Activated CD4-positive, alpha-beta memory T cell treated with anti-CD3 and anti-CD28 coated beads for 36 hours (primary cell): ENCODE data around the gene AVPR2. TPM values are rescaled to one million over a fixed set of nuclear protein-coding genes. Genes with fewer than 3 reads are reported as not detected.

Source experiments
- CTCF ChIA-PET: fragments of 350-600 bp; sonication (Branson Sonifier 250); formaldehyde crosslinking; loops from one replicate; lab custom pipeline; 2021; ENCODE audit warnings: antibody characterized with exemption, inconsistent platforms; lab: Charles Lee
- POLR2A ChIA-PET: fragments of 350-600 bp; sonication (Branson Sonifier 250); formaldehyde crosslinking; loops from one replicate; lab custom pipeline; 2021; ENCODE audit warnings: antibody characterized with exemption; lab: Charles Lee
- DNase-seq: peaks from one replicate; pipeline ENCODE4 v3.0.0-alpha.2; 2020
- H3K27ac Mint-ChIP-seq: one replicate; pipeline ENCODE4 v1.8.0; 2021; ENCODE audit warnings: mixed read lengths
- H3K27me3 Mint-ChIP-seq: one replicate; pipeline ENCODE4 v1.8.0; 2021; ENCODE audit warnings: mixed read lengths
- H3K36me3 Mint-ChIP-seq: one replicate; pipeline ENCODE4 v1.8.0; 2021; ENCODE audit warnings: mixed read lengths
- H3K4me1 Mint-ChIP-seq: one replicate; pipeline ENCODE4 v1.8.0; 2021; ENCODE audit warnings: low read depth, mixed read lengths
- H3K4me3 Mint-ChIP-seq: one replicate; pipeline ENCODE4 v1.8.0; 2021; ENCODE audit warnings: mild to moderate bottlenecking, mixed read lengths
- H3K9me3 Mint-ChIP-seq: one replicate; pipeline ENCODE4 v1.8.0; 2021; ENCODE audit warnings: mixed read lengths
- intact Hi-C: fragments of 100-400 bp; cut with micrococcal nuclease; formaldehyde crosslinking; loops from one replicate; pipeline ENCODE4 v1.15.1; 2023
- total RNA-seq, 2 experiments: library from RNA; stranded (reverse); gene quantifications; one replicate each; pipeline ENCODE4 v1.2.3, GENCODE V29; 2021

Gene AVPR2
- total RNA-seq, 2 experiments from 2014 or later: not detected

DNA sequence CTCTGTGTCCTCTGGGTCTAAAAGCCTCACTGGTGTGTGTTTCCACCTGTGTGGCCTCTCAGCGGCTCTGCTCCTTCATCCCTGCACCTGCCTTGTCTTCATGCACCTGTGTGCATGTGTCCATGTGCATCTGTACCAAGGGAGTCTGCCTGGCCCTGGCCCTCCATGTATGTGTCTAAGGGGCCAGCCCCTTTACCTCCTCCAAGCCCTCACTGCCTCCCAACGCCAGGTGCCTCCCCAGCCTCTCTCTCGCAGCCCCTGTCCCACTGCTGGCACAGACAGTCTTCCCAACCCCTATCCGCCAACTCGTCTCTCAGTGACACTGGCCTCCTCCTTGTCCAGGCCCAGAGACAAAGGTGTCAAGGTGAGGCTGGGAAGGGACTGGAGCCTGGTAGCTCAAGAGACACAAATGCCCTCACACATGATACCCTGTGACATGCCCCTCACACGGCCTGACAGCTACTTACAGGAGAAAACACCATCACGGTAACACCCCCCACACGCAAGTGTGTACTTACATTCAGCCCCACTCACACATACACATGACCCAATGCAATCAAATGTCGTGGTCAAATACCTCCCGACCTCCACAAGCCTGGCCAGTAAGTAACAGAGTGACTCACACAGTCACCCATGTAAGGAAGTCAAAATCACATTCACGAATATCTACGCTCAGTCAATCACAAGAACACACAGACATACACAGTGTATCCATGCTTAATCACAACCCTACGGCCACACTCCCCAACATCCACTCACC lies 29.9 kb upstream of the AVPR2 start:
- DNase-seq: no peak
- Mint-ChIP-seq H3K27ac (no peak overlapping the region), H3K27me3 (peaks cover 8% of the 10 kb centered on the region), H3K4me1 (peaks cover 10% of the 10 kb centered on the region), H3K9me3 (no peaks in the 10 kb centered on the region), H3K36me3 (no peaks in the 10 kb centered on the region), H3K4me3 (no peak overlapping the region)
- ChIA-PET POLR2A (no interaction called here), CTCF (no interaction called here)
- intact Hi-C loops: no loop called here

- POLR2A ChIA-PET: no interaction called here
- intact Hi-C loops: no loop called here
- CTCF ChIA-PET: no interaction called here
- Mint-ChIP-seq H3K27me3 (peaks cover 8% of the 10 kb centered on the region), H3K27ac (no peak overlapping the region), H3K36me3 (no peaks in the 10 kb centered on the region), H3K9me3 (no peaks in the 10 kb centered on the region), H3K4me1 (peaks cover 10% of the 10 kb centered on the region), H3K4me3 (no peak overlapping the region)
- peak; percentile 73 for DNase-seq
These were observed 28.9 kb upstream of the AVPR2 start for GRCh38 chrX:153875391-153876111.

- CTCF ChIA-PET: no interaction called here
- no peak for DNase-seq
- Mint-ChIP-seq H3K9me3 (no peaks in the 10 kb centered on the region), H3K36me3 (no peaks in the 10 kb centered on the region), H3K4me1 (peaks cover 10% of the 10 kb centered on the region), H3K4me3 (peak overlapping the region; percentile 20), H3K27ac (peak overlapping the region; percentile 38), H3K27me3 (peaks cover 8% of the 10 kb centered on the region)
- POLR2A ChIA-PET: no interaction called here
- intact Hi-C loops: no loop called here
These were observed 28.4 kb upstream of the AVPR2 start for GRCh38 chrX:153876112-153876491.

DNA sequence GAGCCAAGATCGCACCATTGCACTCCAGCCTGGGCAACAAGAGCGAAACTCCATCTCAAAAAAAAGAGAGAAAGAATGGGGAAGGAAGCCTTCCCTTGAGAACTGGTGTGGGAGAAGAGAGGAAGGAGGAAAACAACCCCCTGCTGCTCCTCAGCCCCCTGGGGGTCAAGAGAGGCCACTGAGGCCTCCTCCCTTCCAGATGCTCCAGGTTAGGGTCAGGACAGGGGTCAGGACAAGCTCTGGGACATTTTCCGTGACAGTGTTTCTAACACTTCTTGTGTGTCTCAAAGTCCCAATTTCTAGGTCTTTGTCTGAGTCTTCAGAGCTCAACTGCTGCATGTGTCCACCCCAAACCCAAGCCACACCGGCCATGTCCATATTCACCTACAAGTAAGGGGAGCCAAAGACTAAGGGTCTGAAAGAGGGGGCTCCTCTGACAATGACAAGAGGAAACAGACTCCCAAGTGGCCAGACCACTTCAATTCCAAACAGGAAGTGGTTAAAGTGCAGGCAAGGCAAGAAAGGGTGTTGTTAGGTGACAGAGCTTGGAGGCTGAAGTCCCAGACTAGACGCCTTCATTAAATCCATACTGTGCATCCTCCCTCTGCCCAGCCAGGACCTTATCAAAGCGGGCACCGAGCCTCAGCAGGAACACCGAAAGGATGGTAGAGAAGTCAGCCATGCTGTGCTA lies 26.8 kb upstream of the AVPR2 start:
- no peak for DNase-seq
- Mint-ChIP-seq H3K27ac (no peak overlapping the region), H3K4me3 (no peak overlapping the region), H3K27me3 (peaks cover 9% of the 10 kb centered on the region), H3K4me1 (peaks cover 10% of the 10 kb centered on the region), H3K36me3 (no peaks in the 10 kb centered on the region), H3K9me3 (no peaks in the 10 kb centered on the region)
- ChIA-PET POLR2A (interaction anchor here (0.6 kb wide), 1 partner anchor 44 kb away, joined by 3 read pairs; no protein-coding TSS in a partner anchor), CTCF (interaction anchor here (0.7 kb wide), 1 partner anchor 18 kb away, joined by 4 read pairs; no protein-coding TSS in a partner anchor)
- intact Hi-C loops: no loop called here

DNA sequence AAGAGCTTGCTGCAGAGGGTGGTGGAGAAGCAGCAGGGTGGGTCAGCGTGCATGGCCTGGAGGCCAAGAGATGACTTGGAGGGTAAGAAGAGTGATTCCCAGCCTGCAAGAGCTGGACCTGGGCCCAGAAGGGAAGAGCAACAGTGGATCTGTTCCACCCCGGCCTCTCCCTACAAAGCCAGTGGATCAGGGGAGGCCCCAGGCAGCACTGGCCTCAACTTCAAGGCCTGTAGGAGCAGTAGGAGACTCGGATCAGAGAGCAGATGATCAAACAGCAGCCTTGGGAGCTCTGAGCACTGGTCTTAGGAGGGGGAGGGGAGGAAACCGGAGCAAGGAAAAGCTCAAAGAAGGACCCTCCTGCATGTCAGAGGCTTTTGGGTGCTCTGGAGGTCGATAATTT lies 26.1 kb upstream of the AVPR2 start:
- ChIA-PET CTCF (no interaction called here), POLR2A (no interaction called here)
- Mint-ChIP-seq H3K4me1 (peaks cover 10% of the 10 kb centered on the region), H3K27me3 (peaks cover 9% of the 10 kb centered on the region), H3K9me3 (no peaks in the 10 kb centered on the region), H3K27ac (no peak overlapping the region), H3K36me3 (no peaks in the 10 kb centered on the region), H3K4me3 (no peak overlapping the region)
- DNase-seq: no peak
- intact Hi-C loops: no loop called here

DNA sequence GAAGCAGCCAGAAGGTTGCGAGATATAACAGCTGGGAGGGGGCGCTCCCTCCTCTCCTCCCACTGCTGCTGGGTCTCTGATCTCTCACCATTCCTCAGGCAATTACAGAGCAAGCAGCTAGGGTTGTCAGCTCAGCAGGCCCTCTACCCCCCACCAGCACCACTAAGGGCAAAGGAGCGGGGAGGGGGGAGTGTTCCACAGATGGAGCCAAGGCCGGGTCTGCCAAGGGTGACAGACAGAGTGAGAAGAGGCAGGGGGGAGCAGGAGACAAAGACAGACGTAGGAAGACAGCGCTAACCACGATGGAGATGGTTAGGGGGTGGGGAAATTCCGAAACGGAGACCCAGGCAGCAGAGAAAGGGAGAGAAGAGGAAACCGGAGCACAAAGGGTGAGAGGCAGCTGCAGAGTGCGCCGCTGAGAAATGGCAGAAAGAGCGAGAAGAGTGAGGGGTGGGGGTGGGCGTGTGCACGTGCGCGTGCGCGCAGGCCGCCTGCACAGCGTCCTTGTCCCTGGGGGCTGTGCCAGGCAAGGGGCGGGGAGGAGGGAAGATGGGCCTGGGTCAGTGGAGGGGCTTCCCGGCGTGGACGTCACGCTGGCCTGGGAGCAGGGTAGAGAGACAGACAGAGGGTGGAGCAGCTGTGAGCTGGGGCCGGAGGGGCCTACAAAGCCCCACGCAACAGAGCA lies 25.4 kb upstream of the AVPR2 start:
- POLR2A ChIA-PET: interaction anchor here (0.6 kb wide), 1 partner anchor 29 kb away, joined by 3 read pairs; no protein-coding TSS in a partner anchor
- no peaks in the 10 kb centered on the region for H3K36me3 Mint-ChIP-seq
- intact Hi-C loops: no loop called here
- CTCF ChIA-PET: no interaction called here
- DNase-seq: peak; percentile 19
- peaks cover 9% of the 10 kb centered on the region for H3K27me3 Mint-ChIP-seq
- H3K4me1 Mint-ChIP-seq: peaks cover 10% of the 10 kb centered on the region
- no peak overlapping the region for H3K4me3 Mint-ChIP-seq
- no peaks in the 10 kb centered on the region for H3K9me3 Mint-ChIP-seq
- H3K27ac Mint-ChIP-seq: peak overlapping the region; percentile 23

- H3K4me1 Mint-ChIP-seq: peaks cover 10% of the 10 kb centered on the region
- intact Hi-C loops: loop anchor here (10.0 kb wide), 2 partner anchors 45 to 85 kb away; partner anchors contain the start of genes IDH3G, PDZD4 and SSR4
- CTCF ChIA-PET: no interaction called here
These were observed 24.6 kb upstream of the AVPR2 start for GRCh38 chrX:153879741-153880439.

GRCh38 chrX:153880440-153880815 lies 24.0 kb upstream of the AVPR2 start:
- Mint-ChIP-seq H3K4me1 (peaks cover 10% of the 10 kb centered on the region), H3K27ac (no peak overlapping the region), H3K36me3 (no peaks in the 10 kb centered on the region), H3K4me3 (no peak overlapping the region), H3K9me3 (no peaks in the 10 kb centered on the region), H3K27me3 (peaks cover 17% of the 10 kb centered on the region)
- no peak for DNase-seq
- CTCF ChIA-PET: no interaction called here
- intact Hi-C loops: loop anchor here (10.0 kb wide), 2 partner anchors 46 to 86 kb away; partner anchors contain the start of genes IDH3G, PDZD4 and SSR4
- POLR2A ChIA-PET: no interaction called here

More at GRCh38 chrX:153879741-153880439, 24.6 kb upstream of the AVPR2 start:
- Mint-ChIP-seq H3K4me3 (no peak overlapping the region), H3K27ac (no peak overlapping the region), H3K27me3 (peaks cover 13% of the 10 kb centered on the region), H3K9me3 (no peaks in the 10 kb centered on the region), H3K36me3 (no peaks in the 10 kb centered on the region)
- POLR2A ChIA-PET: no interaction called here
- DNase-seq: no peak

- DNase-seq: no peak
- Mint-ChIP-seq H3K27ac (no peak overlapping the region), H3K9me3 (no peaks in the 10 kb centered on the region), H3K27me3 (peaks cover 14% of the 10 kb centered on the region), H3K36me3 (no peaks in the 10 kb centered on the region), H3K4me3 (no peak overlapping the region), H3K4me1 (peaks cover 10% of the 10 kb centered on the region)
- ChIA-PET POLR2A (no interaction called here), CTCF (no interaction called here)
- intact Hi-C loops: loop anchor here (10.0 kb wide), 2 partner anchors 46 to 86 kb away; partner anchors contain the start of genes IDH3G, PDZD4 and SSR4
These were observed 23.2 kb upstream of the AVPR2 start for GRCh38 chrX:153881281-153881680.

DNA sequence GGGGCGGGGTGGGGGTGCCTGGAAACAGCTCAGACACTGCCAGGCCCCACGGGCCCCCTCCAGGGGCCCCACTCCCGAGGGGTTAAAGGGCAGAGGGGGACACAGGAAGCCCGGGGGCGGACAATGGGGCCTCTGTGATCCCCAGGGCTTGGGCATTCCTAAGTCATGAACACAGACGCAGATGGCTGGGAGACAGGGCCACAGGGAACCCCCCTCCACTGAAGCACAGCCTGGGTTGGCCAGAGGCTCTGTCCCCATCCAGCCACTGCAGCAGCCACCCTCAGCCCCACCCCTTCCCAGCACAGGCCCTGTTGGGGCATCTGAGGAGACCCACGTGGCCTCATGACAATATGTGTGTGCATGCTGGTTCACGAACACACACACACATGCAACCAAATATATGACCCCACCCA lies 22.4 kb upstream of the AVPR2 start:
- CTCF ChIA-PET: no interaction called here
- Mint-ChIP-seq H3K9me3 (no peaks in the 10 kb centered on the region), H3K36me3 (no peaks in the 10 kb centered on the region), H3K27ac (no peak overlapping the region), H3K4me3 (no peak overlapping the region), H3K4me1 (peaks cover 10% of the 10 kb centered on the region), H3K27me3 (peaks cover 11% of the 10 kb centered on the region)
- intact Hi-C loops: loop anchor here (10.0 kb wide), 2 partner anchors 47 to 87 kb away; partner anchors contain the start of genes IDH3G, PDZD4 and SSR4
- no peak for DNase-seq
- POLR2A ChIA-PET: no interaction called here

DNA sequence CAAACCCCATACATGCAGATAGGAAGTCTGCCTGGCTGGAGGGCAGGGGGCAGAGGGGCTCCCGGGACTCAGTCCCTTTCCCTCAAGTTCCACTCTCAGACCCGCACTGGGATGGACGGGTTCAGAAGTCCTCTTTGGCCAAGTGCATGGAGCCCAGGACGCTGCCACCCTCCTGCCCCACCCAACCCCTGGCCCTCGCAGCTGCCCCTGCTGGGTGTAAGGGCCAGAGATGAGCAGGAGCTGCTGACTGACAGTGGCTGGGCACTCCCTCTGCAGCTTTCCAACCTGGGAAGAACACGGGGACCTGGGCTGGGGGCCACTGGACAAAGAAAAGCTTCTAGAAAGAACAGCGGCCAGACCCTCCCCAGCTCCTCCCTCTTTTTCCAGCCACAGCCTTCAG lies 21.9 kb upstream of the AVPR2 start:
- intact Hi-C loops: loop anchor here (10.0 kb wide), 2 partner anchors 48 to 88 kb away; partner anchors contain the start of genes IDH3G, PDZD4 and SSR4
- Mint-ChIP-seq H3K4me3 (no peak overlapping the region), H3K36me3 (no peaks in the 10 kb centered on the region), H3K4me1 (peaks cover 10% of the 10 kb centered on the region), H3K9me3 (no peaks in the 10 kb centered on the region), H3K27ac (no peak overlapping the region), H3K27me3 (peaks cover 11% of the 10 kb centered on the region)
- POLR2A ChIA-PET: no interaction called here
- CTCF ChIA-PET: no interaction called here
- no peak for DNase-seq
